HEK293 (cell line): ENCODE results near the gene ZNF488.

ENCODE experiments used
- CTCF ChIA-PET: fragments of 350-600 bp; formaldehyde crosslinking; extraction: SDS; loops from one replicate; lab custom pipeline; 2021; ENCODE audit warnings: antibody characterized with exemption; lab: Yijun Ruan, JAX
- POLR2A ChIA-PET: fragments of 300-600 bp; formaldehyde crosslinking; extraction: SDS; loops from one replicate; lab custom pipeline; 2020; ENCODE audit warnings: antibody characterized with exemption, inconsistent platforms; lab: Yijun Ruan, JAX
- H3K27ac ChIP-seq: fragments of 200-500 bp; sonication (Bioruptor generic); 2 replicates; pipeline ENCODE4 v1.5.1; 2014; ENCODE audit warnings: low read depth, low read length, control low read depth, inconsistent platforms; ENCODE audit errors: extremely low read depth
- H3K36me3 ChIP-seq, 2 experiments: fragments of 200-500 bp in 1 of 2; sonication (Bioruptor generic) in 1 of 2; 1 replicate in 1 of 2; 2 replicates in 1 of 2; pipeline ENCODE4 v1.5.1; 2014 to 2017; ENCODE audit warnings: inconsistent platforms in 2 of 2, low read length in 2 of 2; ENCODE audit not compliant: control insufficient read depth in 2 of 2, insufficient read depth in 1 of 2
- H3K4me1 ChIP-seq: fragments of 200-500 bp; sonication (Bioruptor generic); 2 replicates; pipeline ENCODE4 v1.5.1; 2014; ENCODE audit warnings: mild to moderate bottlenecking, low read length, inconsistent platforms; ENCODE audit not compliant: control insufficient read depth, insufficient read depth
- H3K4me3 ChIP-seq: 2 replicates; pipeline ENCODE4 v1.5.1; 2011; ENCODE audit warnings: low read depth, mild to moderate bottlenecking, control low read depth, low read length, moderate library complexity
- H3K9me3 ChIP-seq: fragments of 200-500 bp; sonication (Bioruptor generic); 2 replicates; pipeline ENCODE4 v1.5.1; 2014; ENCODE audit warnings: low read depth, low read length, inconsistent platforms; ENCODE audit not compliant: control insufficient read depth, insufficient read depth
- GLI4 ChIP-seq: fragments of 450-650 bp; formaldehyde crosslinking; IDR thresholded peaks from 2 replicates; pipeline ENCODE4 v1.5.1; 2016; ENCODE audit warnings: missing biosample characterization, missing genetic modification characterization
- GLIS1 ChIP-seq: fragments of 450-650 bp; formaldehyde crosslinking; IDR thresholded peaks from 2 replicates; pipeline ENCODE4 v1.5.1; 2016; ENCODE audit warnings: missing biosample characterization, missing genetic modification characterization
- HOXD13 ChIP-seq: sonication (generic); formaldehyde crosslinking; IDR thresholded peaks from 2 replicates; pipeline ENCODE4 v1.8.0; 2022; ENCODE audit warnings: missing genetic modification reagents, borderline replicate concordance
- KLF10 ChIP-seq: fragments of 450-650 bp; IDR thresholded peaks from 2 replicates; pipeline ENCODE4 v1.5.1; 2018; ENCODE audit warnings: missing biosample characterization, mild to moderate bottlenecking, missing genetic modification characterization
- YY2 ChIP-seq: fragments of 450-650 bp; formaldehyde crosslinking; IDR thresholded peaks from 2 replicates; pipeline ENCODE4 v1.5.1; 2016; ENCODE audit warnings: missing biosample characterization, missing genetic modification characterization
- ZFP3 ChIP-seq: fragments of 450-650 bp; formaldehyde crosslinking; IDR thresholded peaks from 2 replicates; pipeline ENCODE4 v1.5.1; 2016; ENCODE audit warnings: low read depth, missing biosample characterization, missing genetic modification characterization
- ZFP41 ChIP-seq: fragments of 450-650 bp; formaldehyde crosslinking; IDR thresholded peaks from 2 replicates; pipeline ENCODE4 v1.5.1; 2016; ENCODE audit warnings: missing biosample characterization, missing genetic modification characterization, borderline replicate concordance
- ZNF114 ChIP-seq: fragments of 450-650 bp; formaldehyde crosslinking; IDR thresholded peaks from 2 replicates; pipeline ENCODE4 v1.5.0; 2017; ENCODE audit warnings: missing biosample characterization, missing genetic modification characterization
- ZNF138 ChIP-seq: fragments of 450-650 bp; formaldehyde crosslinking; IDR thresholded peaks from 2 replicates; pipeline ENCODE4 v1.5.1; 2016; ENCODE audit warnings: missing biosample characterization, missing genetic modification characterization, borderline replicate concordance
- ZNF248 ChIP-seq: fragments of 450-650 bp; formaldehyde crosslinking; IDR thresholded peaks from 2 replicates; pipeline ENCODE4 v1.5.1; 2017; ENCODE audit warnings: missing biosample characterization, missing genetic modification characterization
- ZNF274 ChIP-seq, 2 experiments: fragments of 200-500 bp in 1 of 2; fragments of 450-650 bp in 1 of 2; sonication (Bioruptor generic) in 1 of 2; formaldehyde crosslinking in 1 of 2; IDR thresholded peaks; 2 replicates each; pipeline versions ENCODE4 v1.5.1 to v1.6.1; 2014 to 2016; ENCODE audit warnings: borderline replicate concordance in 1 of 2, inconsistent platforms in 1 of 2, low read length in 1 of 2, missing biosample characterization in 1 of 2, missing genetic modification characterization in 1 of 2
- ZNF292 ChIP-seq: fragments of 450-650 bp; formaldehyde crosslinking; IDR thresholded peaks from 2 replicates; pipeline ENCODE4 v1.5.1; 2016; ENCODE audit warnings: low read depth, missing biosample characterization, missing genetic modification characterization, borderline replicate concordance
- ZNF561 ChIP-seq: fragments of 450-650 bp; IDR thresholded peaks from 2 replicates; pipeline ENCODE4 v1.5.1; 2018; ENCODE audit warnings: missing biosample characterization, missing genetic modification characterization, borderline replicate concordance
- ZNF596 ChIP-seq: fragments of 450-650 bp; IDR thresholded peaks from 2 replicates; pipeline ENCODE4 v1.5.0; 2018; ENCODE audit warnings: missing biosample characterization, mild to moderate bottlenecking, missing genetic modification characterization, moderate library complexity
- ZNF610 ChIP-seq: fragments of 450-650 bp; formaldehyde crosslinking; IDR thresholded peaks from 2 replicates; pipeline ENCODE4 v1.5.1; 2016; ENCODE audit warnings: missing biosample characterization, missing genetic modification characterization, borderline replicate concordance
- ZNF654 ChIP-seq: fragments of 450-650 bp; formaldehyde crosslinking; IDR thresholded peaks from 2 replicates; pipeline ENCODE4 v1.5.1; 2016; ENCODE audit warnings: low read depth, missing biosample characterization, missing genetic modification characterization
- ZNF658 ChIP-seq: fragments of 450-650 bp; formaldehyde crosslinking; IDR thresholded peaks from 2 replicates; pipeline ENCODE4; 2016; ENCODE audit warnings: missing biosample characterization, missing genetic modification characterization
- TF ChIP-seq, protein P1 (sequence below): fragments of 450-650 bp; formaldehyde crosslinking; IDR thresholded peaks from 2 replicates; pipeline ENCODE4 v1.5.1; 2016; ENCODE audit warnings: missing biosample characterization, missing genetic modification characterization

The ZNF488 gene

GRCh38 chr10:47336387-47337134, 47.5 kb downstream of the ZNF488 start (continued):
- TF ChIP-seq ZNF561 (tag by site-specific recombination) (no peak), ZNF138 (tag by site-specific recombination) (no peak), ZNF248 (no peak)
- TF ChIP-seq, protein P1, sequence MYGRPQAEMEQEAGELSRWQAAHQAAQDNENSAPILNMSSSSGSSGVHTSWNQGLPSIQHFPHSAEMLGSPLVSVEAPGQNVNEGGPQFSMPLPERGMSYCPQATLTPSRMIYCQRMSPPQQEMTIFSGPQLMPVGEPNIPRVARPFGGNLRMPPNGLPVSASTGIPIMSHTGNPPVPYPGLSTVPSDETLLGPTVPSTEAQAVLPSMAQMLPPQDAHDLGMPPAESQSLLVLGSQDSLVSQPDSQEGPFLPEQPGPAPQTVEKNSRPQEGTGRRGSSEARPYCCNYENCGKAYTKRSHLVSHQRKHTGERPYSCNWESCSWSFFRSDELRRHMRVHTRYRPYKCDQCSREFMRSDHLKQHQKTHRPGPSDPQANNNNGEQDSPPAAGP (tag by site-specific recombination): no peak

DNA sequence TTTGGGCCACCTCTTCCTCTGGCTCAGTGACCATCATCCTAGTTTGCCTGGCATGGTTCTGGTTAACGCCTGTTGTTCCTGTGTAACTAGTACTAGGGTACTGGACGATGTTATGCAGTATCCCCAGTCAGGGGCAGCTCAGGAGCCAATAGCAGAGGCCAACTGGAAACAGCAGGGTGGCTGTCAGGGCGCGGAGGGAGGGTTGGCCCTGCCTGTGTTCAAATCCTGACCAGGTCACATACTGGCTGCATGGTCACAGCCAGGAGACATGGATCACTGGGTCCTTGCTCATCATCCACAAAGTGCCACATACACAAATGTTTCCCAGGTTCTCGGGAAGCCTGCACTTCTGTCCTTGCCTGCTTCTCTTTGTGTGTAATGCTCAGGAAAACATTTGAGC, 48.2 kb downstream of the ZNF488 start:
- H3K36me3 ChIP-seq: no peaks in the 10 kb centered on the region
- H3K4me1 ChIP-seq: no peaks in the 10 kb centered on the region
- ChIA-PET CTCF (no interaction called here), POLR2A (no interaction called here)
- H3K27ac ChIP-seq: no peak overlapping the region
- H3K9me3 ChIP-seq: no peaks in the 10 kb centered on the region
- H3K4me3 ChIP-seq: no peak overlapping the region
- TF ChIP-seq GLI4 (tag by site-specific recombination) (no peak), ZFP3 (tag by site-specific recombination) (no peak), HOXD13 (CRISPR knock-in tag) (no peak), ZNF658 (tag by site-specific recombination) (no peak), KLF10 (no peak), ZFP41 (tag by site-specific recombination) (no peak)

GRCh38 chr10:47334466-47335295, 49.4 kb downstream of the ZNF488 start:
- H3K4me3 ChIP-seq: no peak overlapping the region
- no peak overlapping the region for H3K27ac ChIP-seq
- no peaks in the 10 kb centered on the region for H3K36me3 ChIP-seq
- no peak for TF ChIP-seq ZNF610
- TF ChIP-seq ZNF274 (IDR thresholded peaks at IDR 0.05; ENCODE audit: low read length): no peak
- no peak for TF ChIP-seq ZNF274 (tag by site-specific recombination; IDR thresholded peaks at IDR 0.05; ENCODE audit: borderline replicate concordance)
- no peak for TF ChIP-seq ZNF596 (tag by site-specific recombination)
- TF ChIP-seq, protein P1 (tag by site-specific recombination): no peak
- TF ChIP-seq ZNF654 (tag by site-specific recombination): no peak
- no peak for TF ChIP-seq GLIS1 (tag by site-specific recombination)
- no peak for TF ChIP-seq ZNF292 (tag by site-specific recombination)
- no peak for TF ChIP-seq ZNF114 (tag by site-specific recombination)
- no peak for TF ChIP-seq YY2
- TF ChIP-seq, all 188 proteins: peak for 0
- POLR2A ChIA-PET: no interaction called here
- Histone ChIP-seq H3K4me1 (no peaks in the 10 kb centered on the region), H3K9me3 (no peaks in the 10 kb centered on the region)
- CTCF ChIA-PET: no interaction called here
